Umbilical cord (tissue), 2 donors: ENCODE results near the gene PHACTR3. TPM values are rescaled to one million over a fixed set of nuclear protein-coding genes. Genes with fewer than 3 reads are reported as not detected.
A peak's percentile ranks its signal among the peaks of the same experiment; 100 is the strongest.

Experiments
- DNase-seq: peaks from one replicate; pipeline ENCODE4 v3.0.0-alpha.2; 2015; ENCODE audit warnings: low spot score
- total RNA-seq: library from RNA; depleted of rRNA; stranded (reverse); fragments of >200 nt; gene quantifications from one replicate; pipeline ENCODE4 v1.2.3, GENCODE V29; 2014; ENCODE audit warnings: low replicate concordance; ENCODE audit not compliant: insufficient read depth

The PHACTR3 gene
- total RNA-seq, 1 donor from 2014 or later, result 5.1 TPM

- no peak for DNase-seq
These were observed 66.6 kb downstream of the PHACTR3 start for GRCh38 chr20:59670786-59671492.

GRCh38 chr20:59671661-59672471 is 67.5 kb downstream of the PHACTR3 start:
- DNase-seq, result no peak

- DNase-seq, result no peak
These were observed 68.2 kb downstream of the PHACTR3 start for GRCh38 chr20:59672576-59672975.

GRCh38 chr20:59673288-59673997 is 69.1 kb downstream of the PHACTR3 start:
- DNase-seq, result no peak

- no peak for DNase-seq
These were observed 69.7 kb downstream of the PHACTR3 start for GRCh38 chr20:59673998-59674445.

- no peak for DNase-seq
These were observed 71.9 kb downstream of the PHACTR3 start for GRCh38 chr20:59676126-59676850.

GRCh38 chr20:59676851-59677182 is 72.5 kb downstream of the PHACTR3 start:
- no peak for DNase-seq

GRCh38 chr20:59677586-59677985 is 73.2 kb downstream of the PHACTR3 start:
- no peak for DNase-seq

- DNase-seq, result peak; percentile 43
These were observed 73.9 kb downstream of the PHACTR3 start for GRCh38 chr20:59678288-59678687.

- DNase-seq, result no peak
These were observed 74.6 kb downstream of the PHACTR3 start for GRCh38 chr20:59678951-59679350.

- no peak for DNase-seq
These were observed 75.9 kb downstream of the PHACTR3 start for GRCh38 chr20:59680148-59680650.

- DNase-seq, result no peak
These were observed 76.5 kb downstream of the PHACTR3 start for GRCh38 chr20:59680852-59681251.

- no peak for DNase-seq
These were observed 78.3 kb downstream of the PHACTR3 start for GRCh38 chr20:59682603-59683002.

GRCh38 chr20:59683181-59683580 is 78.8 kb downstream of the PHACTR3 start:
- DNase-seq, result no peak

GRCh38 chr20:59684685-59685242 is 80.4 kb downstream of the PHACTR3 start:
- DNase-seq, result no peak

- no peak for DNase-seq
These were observed 82.3 kb downstream of the PHACTR3 start for GRCh38 chr20:59686404-59687346.

GRCh38 chr20:59688356-59688755 is 84.0 kb downstream of the PHACTR3 start:
- no peak for DNase-seq

GRCh38 chr20:59688999-59689398 is 84.7 kb downstream of the PHACTR3 start:
- no peak for DNase-seq

- DNase-seq, result no peak
These were observed 85.8 kb downstream of the PHACTR3 start for GRCh38 chr20:59690101-59690500.

- DNase-seq, result no peak
These were observed 86.6 kb downstream of the PHACTR3 start for GRCh38 chr20:59690976-59691375.
